ENCODE data around the gene UFD1.
A peak's percentile ranks its signal among the peaks of the same experiment; 100 is the strongest.

UFD1 gene

DNA sequence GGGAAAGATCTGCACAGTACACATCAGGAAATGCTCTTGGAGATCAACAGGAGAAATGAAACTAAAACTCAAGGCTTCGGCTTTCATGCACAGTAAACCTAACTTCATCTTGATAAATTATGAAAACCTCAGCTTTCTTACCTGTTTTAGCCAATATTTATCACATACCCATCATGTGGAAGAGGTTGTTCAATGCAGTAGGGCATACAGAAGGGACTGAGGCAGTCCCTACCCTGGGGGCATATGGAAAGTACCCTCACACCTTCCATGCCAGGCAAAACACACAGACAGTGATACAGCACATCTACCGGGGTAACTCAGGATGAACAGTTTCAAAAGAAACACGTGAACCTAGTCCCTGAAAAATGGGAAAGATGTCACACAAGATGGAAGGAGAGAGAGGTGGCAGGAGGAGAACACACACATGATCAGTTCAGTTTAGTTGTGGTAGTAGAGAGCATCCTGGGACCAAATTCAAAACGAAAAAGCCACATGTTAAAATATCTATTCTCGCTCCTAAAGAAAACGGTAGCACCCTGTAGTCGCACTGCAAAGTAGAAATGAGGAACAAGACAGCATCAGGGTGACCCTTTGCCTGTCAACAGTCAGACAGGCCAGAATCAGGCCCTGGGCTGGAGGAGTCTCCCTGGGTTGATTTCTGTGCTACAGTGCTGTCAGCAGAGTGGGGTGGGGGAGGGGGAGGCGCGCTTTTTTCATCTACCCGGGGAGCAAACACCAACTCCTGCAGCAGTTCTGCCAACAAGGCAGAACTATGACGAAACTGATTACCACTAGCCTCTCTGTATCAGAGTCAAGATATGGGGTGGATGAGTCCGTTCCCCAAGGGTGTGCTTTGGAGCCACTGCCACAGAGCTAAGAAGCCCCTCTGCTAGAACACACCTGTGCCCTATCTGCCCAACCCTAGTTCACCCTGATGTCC, 48.8 kb downstream of the UFD1 start:
- peak overlapping the region; percentile 57 for H3K27ac ChIP-seq (ENCODE audit: insufficient read depth, low read length, poor library complexity, severe bottlenecking)
- no peaks in the 10 kb centered on the region for H3K9me3 ChIP-seq (ENCODE audit: control insufficient read depth, low read length)
- peak overlapping the region; percentile 98 for H3K4me3 ChIP-seq (ENCODE audit: insufficient read depth, low read depth, low read length, poor library complexity, severe bottlenecking)
- H3K27me3 ChIP-seq (replicated peaks; ENCODE audit: control insufficient read depth, insufficient read depth, low read length, poor library complexity, severe bottlenecking), result no peaks in the 10 kb centered on the region
- H3K36me3 ChIP-seq (ENCODE audit: control insufficient read depth, insufficient read depth, low read length), result peaks cover 4% of the 10 kb centered on the region
- peak in 2 of 3 donors; percentile 18 to 26 for DNase-seq
- H3K4me1 ChIP-seq (ENCODE audit: control insufficient read depth, insufficient read depth, low read length, poor library complexity, severe bottlenecking), result peaks cover 26% of the 10 kb centered on the region

DNA sequence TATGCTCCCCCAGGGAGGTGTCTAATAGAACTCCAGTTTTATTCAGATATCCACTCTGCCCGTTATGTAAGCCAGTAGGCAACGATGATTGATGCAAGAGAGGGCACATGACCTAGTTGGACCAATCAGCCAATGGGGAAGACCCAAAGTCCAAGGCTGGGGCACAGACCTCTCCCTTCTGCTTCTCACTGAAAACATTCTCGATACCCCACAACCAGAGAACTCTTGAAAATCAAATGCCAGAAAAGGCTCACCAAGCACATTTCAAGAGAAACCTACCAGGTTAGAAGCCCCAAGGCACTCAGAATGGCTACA, 54.9 kb downstream of the UFD1 start:
- Histone ChIP-seq H3K9me3 (ENCODE audit: control insufficient read depth, low read length) (no peaks in the 10 kb centered on the region), H3K4me1 (ENCODE audit: control insufficient read depth, insufficient read depth, low read length, poor library complexity, severe bottlenecking) (peaks cover 11% of the 10 kb centered on the region), H3K27ac (ENCODE audit: insufficient read depth, low read length, poor library complexity, severe bottlenecking) (no peak overlapping the region), H3K4me3 (ENCODE audit: insufficient read depth, low read depth, low read length, poor library complexity, severe bottlenecking) (no peak overlapping the region), H3K36me3 (ENCODE audit: control insufficient read depth, insufficient read depth, low read length) (no peaks in the 10 kb centered on the region), H3K27me3 (replicated peaks; ENCODE audit: control insufficient read depth, insufficient read depth, low read length, poor library complexity, severe bottlenecking) (no peaks in the 10 kb centered on the region)
- DNase-seq, result no peak

DNA sequence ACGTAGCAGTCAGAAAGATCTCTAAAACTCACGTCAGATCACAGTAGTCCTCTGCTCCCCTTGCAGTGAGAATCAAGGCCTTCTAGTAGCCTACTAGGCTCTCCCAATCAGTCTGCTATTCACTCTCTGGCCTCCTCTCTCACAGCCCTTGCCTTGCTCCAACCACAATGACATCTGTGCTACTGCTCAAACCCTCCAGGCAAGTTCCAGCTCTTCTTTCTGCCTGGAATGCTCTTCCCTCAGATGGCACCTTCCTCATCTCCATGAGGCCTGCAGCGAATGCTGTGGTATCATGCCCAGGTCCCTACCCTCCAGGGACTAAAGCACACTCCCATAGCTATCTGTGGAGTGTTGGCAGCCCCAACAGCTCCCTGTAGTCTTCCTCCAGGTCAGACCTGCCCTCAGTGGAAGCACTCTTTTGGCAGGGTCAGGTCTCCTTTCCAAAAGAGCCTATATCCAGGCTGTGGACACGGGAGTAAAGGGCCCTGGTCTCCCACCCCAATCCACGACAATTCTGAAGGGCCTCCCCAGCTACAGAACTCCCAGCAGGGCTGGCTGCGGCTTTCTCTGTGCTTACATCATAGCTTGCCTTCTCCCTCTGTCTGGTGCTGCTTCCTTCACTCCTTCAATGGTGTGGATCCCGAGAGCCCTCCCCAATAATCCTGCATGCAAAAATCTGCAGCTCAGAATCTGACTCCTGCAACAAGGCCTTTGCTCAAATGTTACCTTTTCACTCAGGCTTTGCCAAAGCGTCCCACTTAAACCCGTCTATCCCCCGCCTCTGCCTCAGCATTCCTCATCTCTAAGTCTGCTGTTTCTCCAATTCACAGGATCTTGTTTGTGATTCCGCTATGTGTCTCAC, 56.3 kb downstream of the UFD1 start:
- DNase-seq, result no peak
- Histone ChIP-seq H3K27me3 (replicated peaks; ENCODE audit: control insufficient read depth, insufficient read depth, low read length, poor library complexity, severe bottlenecking) (no peaks in the 10 kb centered on the region), H3K4me1 (ENCODE audit: control insufficient read depth, insufficient read depth, low read length, poor library complexity, severe bottlenecking) (peaks cover 16% of the 10 kb centered on the region), H3K4me3 (ENCODE audit: insufficient read depth, low read depth, low read length, poor library complexity, severe bottlenecking) (no peak overlapping the region), H3K9me3 (ENCODE audit: control insufficient read depth, low read length) (no peaks in the 10 kb centered on the region), H3K27ac (ENCODE audit: insufficient read depth, low read length, poor library complexity, severe bottlenecking) (no peak overlapping the region), H3K36me3 (ENCODE audit: control insufficient read depth, insufficient read depth, low read length) (no peaks in the 10 kb centered on the region)

DNA sequence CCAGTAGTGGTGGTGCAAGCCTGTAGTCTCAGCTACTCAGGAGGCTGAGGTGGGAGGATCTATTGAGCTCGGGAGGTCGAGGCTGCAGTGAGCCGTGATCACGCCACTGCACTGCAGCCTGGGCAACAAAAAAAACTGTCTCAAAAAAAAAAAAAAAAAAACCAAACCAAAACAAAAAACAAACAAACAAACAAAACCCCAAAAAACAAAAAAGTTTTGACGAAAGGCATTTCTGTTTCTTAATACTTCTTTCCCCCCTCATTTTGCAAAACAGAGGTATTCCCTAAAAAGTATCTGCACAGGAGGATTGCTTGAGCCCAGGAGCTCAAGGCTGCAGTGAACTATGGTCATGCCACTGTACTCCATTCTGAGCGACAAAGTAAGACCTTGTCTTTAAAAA, 58.7 kb downstream of the UFD1 start:
- no peaks in the 10 kb centered on the region for H3K36me3 ChIP-seq (ENCODE audit: control insufficient read depth, insufficient read depth, low read length)
- H3K27me3 ChIP-seq (replicated peaks; ENCODE audit: control insufficient read depth, insufficient read depth, low read length, poor library complexity, severe bottlenecking), result no peaks in the 10 kb centered on the region
- H3K9me3 ChIP-seq (ENCODE audit: control insufficient read depth, low read length), result no peaks in the 10 kb centered on the region
- H3K4me1 ChIP-seq (ENCODE audit: control insufficient read depth, insufficient read depth, low read length, poor library complexity, severe bottlenecking), result peaks cover 16% of the 10 kb centered on the region
- H3K4me3 ChIP-seq (ENCODE audit: insufficient read depth, low read depth, low read length, poor library complexity, severe bottlenecking), result no peak overlapping the region
- DNase-seq, result no peak
- H3K27ac ChIP-seq (ENCODE audit: insufficient read depth, low read length, poor library complexity, severe bottlenecking), result no peak overlapping the region

DNA sequence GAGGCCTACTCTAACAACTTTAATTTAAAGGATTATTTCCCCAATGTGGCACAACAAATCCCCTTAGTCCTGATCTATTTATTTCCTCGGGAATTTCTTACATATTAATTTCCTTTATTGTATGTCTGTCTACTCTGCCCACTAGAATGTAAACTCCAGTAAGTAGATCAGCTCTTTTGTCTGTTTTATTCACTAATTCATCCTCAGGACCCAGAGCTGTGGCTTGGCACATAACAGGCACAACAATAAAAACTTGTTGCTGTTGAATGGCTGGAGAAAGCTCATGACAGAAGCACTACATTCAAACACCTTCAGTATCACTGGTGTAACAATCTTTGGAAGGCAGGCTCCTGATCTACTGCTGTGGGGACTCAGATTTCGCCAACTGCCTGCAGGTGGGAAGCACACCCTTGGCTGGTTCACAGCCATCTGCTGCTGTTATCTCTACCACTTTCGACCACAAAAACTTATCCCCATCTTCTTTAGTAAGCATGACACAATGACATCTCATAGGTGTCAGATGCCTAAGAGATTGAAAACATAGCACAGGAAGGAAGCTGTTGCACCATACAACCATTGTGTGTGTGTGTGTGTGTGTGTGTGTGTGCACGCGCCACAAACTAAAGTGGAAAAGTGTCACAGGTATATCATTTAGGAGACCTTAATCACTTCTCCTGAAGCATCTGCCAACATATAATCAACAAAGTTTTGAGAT, 59.4 kb downstream of the UFD1 start:
- H3K27me3 ChIP-seq (replicated peaks; ENCODE audit: control insufficient read depth, insufficient read depth, low read length, poor library complexity, severe bottlenecking), result no peaks in the 10 kb centered on the region
- no peaks in the 10 kb centered on the region for H3K36me3 ChIP-seq (ENCODE audit: control insufficient read depth, insufficient read depth, low read length)
- peaks cover 16% of the 10 kb centered on the region for H3K4me1 ChIP-seq (ENCODE audit: control insufficient read depth, insufficient read depth, low read length, poor library complexity, severe bottlenecking)
- peak in 2 of 3 donors; percentile 14 to 16 for DNase-seq
- no peak overlapping the region for H3K4me3 ChIP-seq (ENCODE audit: insufficient read depth, low read depth, low read length, poor library complexity, severe bottlenecking)
- H3K9me3 ChIP-seq (ENCODE audit: control insufficient read depth, low read length), result no peaks in the 10 kb centered on the region
- peak overlapping the region; percentile 29 for H3K27ac ChIP-seq (ENCODE audit: insufficient read depth, low read length, poor library complexity, severe bottlenecking)

DNA sequence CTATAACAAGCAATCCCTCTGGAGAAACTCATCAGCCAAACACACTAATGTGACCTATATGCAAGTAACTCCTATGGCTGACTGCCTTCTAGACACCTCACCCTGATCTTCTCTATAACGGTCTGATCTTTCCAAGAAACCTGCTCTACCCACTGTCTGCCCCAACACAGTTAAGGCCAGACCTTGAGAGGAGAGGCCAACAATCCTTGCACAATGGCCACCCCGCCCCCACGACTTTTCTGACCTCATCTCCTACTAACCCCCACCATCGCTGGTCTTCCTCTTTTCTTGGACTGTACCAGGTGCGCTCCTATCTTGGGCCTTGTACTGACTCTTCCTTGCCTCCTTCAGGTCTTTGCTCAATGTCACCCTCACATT, 59.9 kb downstream of the UFD1 start:
- H3K4me1 ChIP-seq (ENCODE audit: control insufficient read depth, insufficient read depth, low read length, poor library complexity, severe bottlenecking), result peaks cover 16% of the 10 kb centered on the region
- no peaks in the 10 kb centered on the region for H3K36me3 ChIP-seq (ENCODE audit: control insufficient read depth, insufficient read depth, low read length)
- H3K9me3 ChIP-seq (ENCODE audit: control insufficient read depth, low read length), result no peaks in the 10 kb centered on the region
- no peaks in the 10 kb centered on the region for H3K27me3 ChIP-seq (replicated peaks; ENCODE audit: control insufficient read depth, insufficient read depth, low read length, poor library complexity, severe bottlenecking)
- H3K27ac ChIP-seq (ENCODE audit: insufficient read depth, low read length, poor library complexity, severe bottlenecking), result peak overlapping the region; percentile 29
- DNase-seq, result no peak
- H3K4me3 ChIP-seq (ENCODE audit: insufficient read depth, low read depth, low read length, poor library complexity, severe bottlenecking), result no peak overlapping the region

DNA sequence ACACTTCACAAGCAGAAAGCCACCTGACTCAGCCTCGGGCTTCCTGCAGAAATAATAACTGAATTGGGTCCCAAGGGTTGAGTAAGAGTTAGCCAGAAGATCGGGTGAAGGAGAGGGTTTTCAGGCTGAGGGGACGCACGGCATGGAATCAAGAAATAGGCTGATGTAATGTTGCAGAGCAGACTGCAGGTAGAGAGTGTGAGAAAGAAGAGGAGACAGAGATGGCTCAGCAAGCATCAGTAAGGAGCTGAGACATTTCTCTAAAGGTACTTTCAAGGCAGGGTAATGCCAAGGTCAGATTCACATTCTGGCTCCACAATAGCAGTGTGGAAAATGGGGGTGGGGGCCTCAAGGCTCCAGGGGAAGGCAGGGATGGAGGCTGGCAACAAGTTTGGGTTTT, 66.1 kb downstream of the UFD1 start:
- H3K4me3 ChIP-seq (ENCODE audit: insufficient read depth, low read depth, low read length, poor library complexity, severe bottlenecking), result no peak overlapping the region
- no peaks in the 10 kb centered on the region for H3K9me3 ChIP-seq (ENCODE audit: control insufficient read depth, low read length)
- H3K36me3 ChIP-seq (ENCODE audit: control insufficient read depth, insufficient read depth, low read length), result peaks cover 24% of the 10 kb centered on the region
- no peak for DNase-seq
- H3K27me3 ChIP-seq (replicated peaks; ENCODE audit: control insufficient read depth, insufficient read depth, low read length, poor library complexity, severe bottlenecking), result no peaks in the 10 kb centered on the region
- no peak overlapping the region for H3K27ac ChIP-seq (ENCODE audit: insufficient read depth, low read length, poor library complexity, severe bottlenecking)
- no peaks in the 10 kb centered on the region for H3K4me1 ChIP-seq (ENCODE audit: control insufficient read depth, insufficient read depth, low read length, poor library complexity, severe bottlenecking)

DNA sequence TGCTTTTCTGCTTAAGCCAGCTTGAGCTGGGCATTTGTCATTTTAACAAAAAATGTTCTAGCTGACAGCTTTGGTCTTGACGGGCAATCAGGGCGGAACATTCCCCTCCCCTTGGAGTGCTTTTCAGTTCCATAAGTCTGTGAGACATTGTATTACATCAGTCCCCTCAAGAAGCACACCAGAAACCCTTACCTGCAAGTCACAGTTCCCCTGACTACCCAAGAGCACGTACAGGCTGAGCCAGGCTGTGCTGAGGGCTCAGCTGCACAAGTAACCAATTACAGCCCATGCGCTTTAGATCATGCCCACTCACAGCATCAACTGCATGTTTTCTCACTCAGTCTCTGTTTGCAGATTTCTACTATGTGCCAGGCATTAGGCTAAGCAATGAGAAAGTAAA, 66.5 kb downstream of the UFD1 start:
- Histone ChIP-seq H3K36me3 (ENCODE audit: control insufficient read depth, insufficient read depth, low read length) (peaks cover 28% of the 10 kb centered on the region), H3K27ac (ENCODE audit: insufficient read depth, low read length, poor library complexity, severe bottlenecking) (no peak overlapping the region)

DNA sequence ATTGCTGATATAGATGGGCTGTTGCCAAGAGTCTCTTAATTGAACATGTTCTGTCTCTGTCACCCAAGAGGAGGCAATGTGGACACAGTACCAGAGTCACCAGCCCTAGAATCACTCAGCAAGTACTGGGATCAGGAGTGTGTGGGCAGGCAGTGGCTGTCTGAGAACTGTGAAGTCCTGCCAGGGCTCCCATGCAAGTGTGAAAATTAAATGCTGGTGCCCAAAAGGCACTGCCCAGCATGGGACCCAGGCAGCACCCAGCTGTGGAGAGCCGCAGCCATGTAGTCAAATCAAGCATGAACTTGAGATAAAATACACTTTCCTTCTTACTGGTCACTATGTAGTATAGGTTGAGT, 67.3 kb downstream of the UFD1 start:
- Histone ChIP-seq H3K27ac (ENCODE audit: insufficient read depth, low read length, poor library complexity, severe bottlenecking) (no peak overlapping the region), H3K9me3 (ENCODE audit: control insufficient read depth, low read length) (no peaks in the 10 kb centered on the region), H3K27me3 (replicated peaks; ENCODE audit: control insufficient read depth, insufficient read depth, low read length, poor library complexity, severe bottlenecking) (no peaks in the 10 kb centered on the region), H3K4me1 (ENCODE audit: control insufficient read depth, insufficient read depth, low read length, poor library complexity, severe bottlenecking) (no peaks in the 10 kb centered on the region), H3K4me3 (ENCODE audit: insufficient read depth, low read depth, low read length, poor library complexity, severe bottlenecking) (no peak overlapping the region), H3K36me3 (ENCODE audit: control insufficient read depth, insufficient read depth, low read length) (peaks cover 36% of the 10 kb centered on the region)
- no peak for DNase-seq

More for the DNA sequence above, 66.5 kb downstream of the UFD1 start:
- no peak overlapping the region for H3K4me3 ChIP-seq (ENCODE audit: insufficient read depth, low read depth, low read length, poor library complexity, severe bottlenecking)
- no peaks in the 10 kb centered on the region for H3K4me1 ChIP-seq (ENCODE audit: control insufficient read depth, insufficient read depth, low read length, poor library complexity, severe bottlenecking)
- no peaks in the 10 kb centered on the region for H3K9me3 ChIP-seq (ENCODE audit: control insufficient read depth, low read length)
- DNase-seq, result no peak
- no peaks in the 10 kb centered on the region for H3K27me3 ChIP-seq (replicated peaks; ENCODE audit: control insufficient read depth, insufficient read depth, low read length, poor library complexity, severe bottlenecking)
